ENCODE measurements around the gene PLET1. TPM values are rescaled to one million over a fixed set of nuclear protein-coding genes. Genes with fewer than 3 reads are reported as not detected.

The PLET1 gene
- total and polyA plus RNA-seq, 12 donors = not detected

- Histone ChIP-seq H3K27ac (peak overlapping the region in 1 of 5 donors; percentile 40), H3K4me3 (no peak overlapping the region), H3K27me3 (no peaks in the 10 kb centered on the region), H3K4me1 (replicated peaks in 1 of 2) (peaks cover 4 to 33% of the 10 kb centered on the region in 2 donors), H3K36me3 (replicated peaks in 1 of 2) (no peaks in the 10 kb centered on the region), H3K9me3 (replicated peaks in 1 of 3) (no peaks in the 10 kb centered on the region)
- peak in 1 of 7 donors; percentile 44 for DNase-seq
- 59 to 65% (median 62%) methylated on average over 3 of the region's 3 CpGs for WGBS, 4 donors
- TF ChIP-seq, protein P1, sequence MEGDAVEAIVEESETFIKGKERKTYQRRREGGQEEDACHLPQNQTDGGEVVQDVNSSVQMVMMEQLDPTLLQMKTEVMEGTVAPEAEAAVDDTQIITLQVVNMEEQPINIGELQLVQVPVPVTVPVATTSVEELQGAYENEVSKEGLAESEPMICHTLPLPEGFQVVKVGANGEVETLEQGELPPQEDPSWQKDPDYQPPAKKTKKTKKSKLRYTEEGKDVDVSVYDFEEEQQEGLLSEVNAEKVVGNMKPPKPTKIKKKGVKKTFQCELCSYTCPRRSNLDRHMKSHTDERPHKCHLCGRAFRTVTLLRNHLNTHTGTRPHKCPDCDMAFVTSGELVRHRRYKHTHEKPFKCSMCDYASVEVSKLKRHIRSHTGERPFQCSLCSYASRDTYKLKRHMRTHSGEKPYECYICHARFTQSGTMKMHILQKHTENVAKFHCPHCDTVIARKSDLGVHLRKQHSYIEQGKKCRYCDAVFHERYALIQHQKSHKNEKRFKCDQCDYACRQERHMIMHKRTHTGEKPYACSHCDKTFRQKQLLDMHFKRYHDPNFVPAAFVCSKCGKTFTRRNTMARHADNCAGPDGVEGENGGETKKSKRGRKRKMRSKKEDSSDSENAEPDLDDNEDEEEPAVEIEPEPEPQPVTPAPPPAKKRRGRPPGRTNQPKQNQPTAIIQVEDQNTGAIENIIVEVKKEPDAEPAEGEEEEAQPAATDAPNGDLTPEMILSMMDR (IDR thresholded peaks at IDR 0.05) = no peak
- TF ChIP-seq POLR2A (IDR thresholded peaks at IDR 0.05) = no peak
- intact Hi-C loops (cut with DNase I) = loop anchor here in 1 of 2 donors (5.0 kb wide), 2 partner anchors 157 to 262 kb away; no protein-coding TSS in a partner anchor
Measured at GRCh38 chr11:112294688-112295340, 34.2 kb upstream of the PLET1 start.

DNA sequence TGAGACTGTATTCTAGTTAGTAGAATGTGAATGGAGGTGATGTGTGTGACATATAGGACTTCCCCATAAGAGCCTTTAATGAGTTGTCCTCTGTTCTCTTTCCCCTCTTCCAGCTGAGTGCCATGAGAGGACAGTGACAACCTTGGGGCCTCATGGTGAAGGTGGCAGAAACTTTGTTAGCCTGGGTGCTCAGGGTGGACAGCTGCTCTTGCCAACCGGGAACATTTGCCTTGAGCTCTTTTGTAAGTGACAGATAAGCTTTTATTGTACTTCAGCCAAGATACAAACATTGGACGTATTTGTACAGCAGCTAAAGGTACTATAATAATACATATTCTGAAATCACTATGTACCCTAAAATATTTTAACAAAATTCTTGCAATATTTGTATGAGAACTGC is 33.0 kb upstream of the PLET1 start:
- TF ChIP-seq, protein P1 (IDR thresholded peaks at IDR 0.05) = no peak
- no peak for TF ChIP-seq POLR2A (IDR thresholded peaks at IDR 0.05)
- Histone ChIP-seq H3K4me3 (no peak overlapping the region), H3K27me3 (no peaks in the 10 kb centered on the region), H3K27ac (peak overlapping the region in 3 of 5 donors; percentile 12 to 50 (median 45)), H3K36me3 (replicated peaks in 1 of 2) (no peaks in the 10 kb centered on the region), H3K4me1 (replicated peaks in 1 of 2) (peaks cover 7 to 38% of the 10 kb centered on the region in 2 donors), H3K9me3 (replicated peaks in 1 of 3) (no peaks in the 10 kb centered on the region)
- WGBS, 4 donors = 24 to 51% (median 38%) methylated on average over 2 of the region's 2 CpGs
- peak in 1 of 7 donors; percentile 24 for DNase-seq
- intact Hi-C loops (cut with DNase I) = loop anchor here in 1 of 2 donors (5.0 kb wide), 1 partner anchor 264 kb away; no protein-coding TSS in a partner anchor

DNA sequence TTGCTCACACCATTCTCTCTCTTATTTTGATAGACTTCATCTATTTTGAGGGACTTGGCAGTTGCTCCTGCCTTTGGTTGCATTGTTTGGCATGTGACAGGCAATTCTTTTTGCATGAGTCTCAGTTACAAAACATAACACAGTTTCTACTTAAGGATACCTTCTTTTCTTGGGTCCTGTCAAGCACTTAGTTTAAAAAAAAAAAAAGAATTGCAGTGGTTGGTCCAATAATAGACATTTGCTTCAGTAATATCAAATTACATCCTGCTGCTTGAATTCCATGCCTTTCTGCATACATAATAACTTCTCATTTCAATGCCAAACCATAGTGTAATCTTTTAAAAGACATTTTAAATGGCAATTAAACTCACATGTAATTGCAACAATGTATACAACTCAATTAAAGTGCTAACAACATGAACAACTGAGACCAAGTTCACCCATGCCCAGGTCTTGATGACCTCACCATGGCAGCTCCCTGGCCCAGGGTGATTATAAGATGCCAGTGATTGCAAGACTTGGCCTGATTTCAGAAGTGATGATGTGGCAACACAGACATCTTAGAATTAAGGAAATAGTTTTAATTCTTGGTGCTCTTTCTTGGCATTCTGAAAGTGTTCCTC is 32.2 kb upstream of the PLET1 start:
- peak; percentile 51 to 76 (median 61) for DNase-seq
- Histone ChIP-seq H3K27me3 (no peaks in the 10 kb centered on the region), H3K36me3 (replicated peaks in 1 of 2) (no peaks in the 10 kb centered on the region), H3K9me3 (replicated peaks in 1 of 3) (no peaks in the 10 kb centered on the region), H3K4me3 (no peak overlapping the region), H3K4me1 (replicated peaks in 1 of 2) (peaks cover 7 to 38% of the 10 kb centered on the region in 2 donors), H3K27ac (peak overlapping the region in 1 of 5 donors; percentile 50)
- intact Hi-C loops (cut with DNase I) = loop anchor here in 1 of 2 donors (5.0 kb wide), 1 partner anchor 264 kb away; no protein-coding TSS in a partner anchor
- TF ChIP-seq POLR2A (IDR thresholded peaks at IDR 0.05) = no peak
- TF ChIP-seq, protein P1 (IDR thresholded peaks at IDR 0.05) = no peak

- no peak overlapping the region for H3K27ac ChIP-seq
- no peaks in the 10 kb centered on the region for H3K9me3 ChIP-seq (replicated peaks in 1 of 3)
- H3K27me3 ChIP-seq = no peaks in the 10 kb centered on the region
- DNase-seq = no peak
- TF ChIP-seq, protein P1 (IDR thresholded peaks at IDR 0.05) = no peak
- no peak for TF ChIP-seq POLR2A (IDR thresholded peaks at IDR 0.05)
- intact Hi-C loops (cut with DNase I) = loop anchor here in 1 of 2 donors (5.0 kb wide), 1 partner anchor 265 kb away; no protein-coding TSS in a partner anchor
- H3K36me3 ChIP-seq (replicated peaks in 1 of 2) = no peaks in the 10 kb centered on the region
- H3K4me3 ChIP-seq = no peak overlapping the region
- H3K4me1 ChIP-seq (replicated peaks in 1 of 2) = peaks cover 7 to 38% of the 10 kb centered on the region in 2 donors
Measured at GRCh38 chr11:112292188-112292587, 31.5 kb upstream of the PLET1 start.

Measured in adrenal gland (tissue), 12 donors.